GM18867 (cell line): ENCODE results near the gene CDH16.
"Not testable (repeated sequence)": the region's sequence is repeated elsewhere in the genome, so short reads cannot be mapped to it uniquely, and the experiment has no call there.

Experiments
- ATAC-seq: cut with Tn5 transposase; IDR thresholded peaks from one replicate; pipeline ENCODE4 v1.9.1; 2021; ENCODE audit warnings: mild to moderate bottlenecking, moderate library complexity; ENCODE audit not compliant: unreplicated experiment

The CDH16 gene

GRCh38 chr16:66948134-66948836 is 29.6 kb upstream of the CDH16 start:
- ATAC-seq: no peak

- peak; percentile 69 for ATAC-seq
Measured at GRCh38 chr16:66947302-66948065, 28.8 kb upstream of the CDH16 start.

GRCh38 chr16:66946974-66947301 is 28.3 kb upstream of the CDH16 start:
- ATAC-seq: no peak

GRCh38 chr16:66946541-66946940 is 27.9 kb upstream of the CDH16 start:
- no peak for ATAC-seq

- ATAC-seq: no peak
Measured at GRCh38 chr16:66945939-66946338, 27.3 kb upstream of the CDH16 start.

GRCh38 chr16:66944971-66945370 is 26.3 kb upstream of the CDH16 start:
- not testable (repeated sequence) for ATAC-seq

- ATAC-seq: no peak
Measured at GRCh38 chr16:66944054-66944441, 25.4 kb upstream of the CDH16 start.

- ATAC-seq: no peak
Measured at GRCh38 chr16:66943426-66944053, 24.9 kb upstream of the CDH16 start.

GRCh38 chr16:66942981-66943380 is 24.3 kb upstream of the CDH16 start:
- ATAC-seq: no peak

GRCh38 chr16:66940236-66940635 is 21.6 kb upstream of the CDH16 start:
- ATAC-seq: no peak

GRCh38 chr16:66939366-66939765 is 20.7 kb upstream of the CDH16 start:
- ATAC-seq: no peak

GRCh38 chr16:66937725-66938337 is 19.1 kb upstream of the CDH16 start:
- ATAC-seq: no peak

- no peak for ATAC-seq
Measured at GRCh38 chr16:66936889-66937554, 18.3 kb upstream of the CDH16 start.

- no peak for ATAC-seq
Measured at GRCh38 chr16:66936462-66936861, 17.8 kb upstream of the CDH16 start.

- ATAC-seq: no peak
Measured at GRCh38 chr16:66935314-66936011, 16.8 kb upstream of the CDH16 start, which contains the start of gene CES2. Gene CES2, plus strand, starts transcription at chr16:66935516. Its CDS starts 120 bp downstream, at chr16:66935636.

- ATAC-seq: peak; percentile 23
Measured at GRCh38 chr16:66934839-66935313, 16.2 kb upstream of the CDH16 start.

GRCh38 chr16:66934138-66934838 is 15.6 kb upstream of the CDH16 start, which contains the start of gene CIAO2B:
Gene CIAO2B, minus strand, starts transcription at chr16:66934402. Its CDS starts 38 bp downstream, at chr16:66934364.
- peak; percentile 74 for ATAC-seq

GRCh38 chr16:66933776-66934137 is 15.1 kb upstream of the CDH16 start:
- ATAC-seq: no peak

GRCh38 chr16:66932076-66932475 is 13.4 kb upstream of the CDH16 start:
- no peak for ATAC-seq

- no peak for ATAC-seq
Measured at GRCh38 chr16:66931665-66932064, 13.0 kb upstream of the CDH16 start.
